ENCODE results near the gene RBBP5. TPM values are rescaled to one million over a fixed set of nuclear protein-coding genes. Genes with fewer than 3 reads are reported as not detected.

Gene RBBP5
- total RNA-seq, 1 experiment from 2014 or later, result 17.3 TPM

DNA sequence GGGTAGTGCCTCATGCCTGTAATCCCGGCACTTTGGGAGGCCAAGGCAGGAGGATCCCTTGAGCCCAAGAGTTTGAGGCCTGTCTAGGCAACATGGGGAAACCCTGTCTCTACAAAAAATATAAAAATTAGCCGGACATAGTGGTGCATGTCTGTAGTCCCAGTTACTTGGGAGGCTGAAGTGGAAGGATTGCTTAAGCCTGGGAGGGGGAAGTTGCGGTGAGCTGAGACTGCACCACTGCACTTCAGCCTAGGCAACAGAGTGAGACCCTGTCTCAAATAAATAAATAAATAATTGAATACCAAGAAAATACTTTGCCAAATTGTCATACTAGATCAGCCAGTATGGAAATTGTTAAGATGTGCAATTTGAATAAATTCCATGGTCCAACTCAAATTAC, 5.9 kb upstream of the RBBP5 start:
- Histone ChIP-seq H3K56ac (ENCODE audit: insufficient read length, low read depth, low read length) (no peak overlapping the region), H3K27me3 (ENCODE audit: insufficient read depth, low read length) (no peaks in the 10 kb centered on the region), H2AFZ (ENCODE audit: low read length) (no peak overlapping the region), H3K4me2 (ENCODE audit: insufficient read depth, insufficient read length, low read length) (no peak overlapping the region), H2BK20ac (ENCODE audit: low read depth, low read length, poor library complexity, severe bottlenecking) (no peak overlapping the region), H3K79me1 (ENCODE audit: insufficient read depth, low read depth, low read length, poor library complexity, severe bottlenecking) (no peaks in the 10 kb centered on the region), H4K8ac (replicated peaks; ENCODE audit: insufficient read length, low read depth, low read length) (no peak overlapping the region), H3K79me2 (ENCODE audit: insufficient read depth, low read length) (no peaks in the 10 kb centered on the region), H3K9me3 (ENCODE audit: control insufficient read depth, low read depth, low read length) (no peaks in the 10 kb centered on the region), H2BK120ac (ENCODE audit: low read depth, low read length, poor library complexity, severe bottlenecking) (no peak overlapping the region), H3K4me1 (ENCODE audit: insufficient read depth, low read length) (no peaks in the 10 kb centered on the region), H4K91ac (ENCODE audit: insufficient read length, low read depth, low read length) (no peak overlapping the region), H3K23me2 (ENCODE audit: insufficient read length, low read depth, low read length, poor library complexity, severe bottlenecking) (no peaks in the 10 kb centered on the region), H3K23ac (ENCODE audit: insufficient read length, low read depth, low read length) (no peak overlapping the region), H3K18ac (ENCODE audit: insufficient read length, low read depth, low read length) (no peak overlapping the region), H2BK5ac (ENCODE audit: insufficient read length, low read length) (no peak overlapping the region), H3K4ac (ENCODE audit: low read depth, low read length) (no peak overlapping the region), H3T11ph (ENCODE audit: low read length) (no peak overlapping the region), H2BK12ac (ENCODE audit: insufficient read length, low read depth, low read length) (no peak overlapping the region), H4K5ac (ENCODE audit: insufficient read length, low read depth, low read length) (no peak overlapping the region), H4K20me1 (ENCODE audit: control insufficient read depth, insufficient read depth, insufficient read length) (no peaks in the 10 kb centered on the region), H3K14ac (ENCODE audit: insufficient read depth, low read length) (no peak overlapping the region), H2BK15ac (ENCODE audit: low read depth, low read length) (no peak overlapping the region), H3K9ac (ENCODE audit: extremely low read depth, insufficient read length, low read length) (no peak overlapping the region), H3K27ac (ENCODE audit: insufficient read length, low read depth, low read length) (no peak overlapping the region), H2AK5ac (ENCODE audit: insufficient read length, low read length) (no peak overlapping the region)
- no CpG with 5 or more reads among the region's 3 CpGs for WGBS (ENCODE audit: extremely low coverage, insufficient read length, low lambda C conversion rate)
- no peak for DNase-seq
- Mint-ChIP-seq H3K27me3 (ENCODE audit: low read depth) (no peaks in the 10 kb centered on the region), H3K4me3 (no peak overlapping the region), H3K9me3 (no peaks in the 10 kb centered on the region), H3K36me3 (ENCODE audit: insufficient read depth in 1 of 3, low read depth in 3 of 3) (no peaks in the 10 kb centered on the region), H3K4me1 (peaks cover 3% of the 10 kb centered on the region in 2 experiments; a peak in 2 of 4 replicates), H3K27ac (no peak overlapping the region)
- TF ChIP-seq, protein P1, sequence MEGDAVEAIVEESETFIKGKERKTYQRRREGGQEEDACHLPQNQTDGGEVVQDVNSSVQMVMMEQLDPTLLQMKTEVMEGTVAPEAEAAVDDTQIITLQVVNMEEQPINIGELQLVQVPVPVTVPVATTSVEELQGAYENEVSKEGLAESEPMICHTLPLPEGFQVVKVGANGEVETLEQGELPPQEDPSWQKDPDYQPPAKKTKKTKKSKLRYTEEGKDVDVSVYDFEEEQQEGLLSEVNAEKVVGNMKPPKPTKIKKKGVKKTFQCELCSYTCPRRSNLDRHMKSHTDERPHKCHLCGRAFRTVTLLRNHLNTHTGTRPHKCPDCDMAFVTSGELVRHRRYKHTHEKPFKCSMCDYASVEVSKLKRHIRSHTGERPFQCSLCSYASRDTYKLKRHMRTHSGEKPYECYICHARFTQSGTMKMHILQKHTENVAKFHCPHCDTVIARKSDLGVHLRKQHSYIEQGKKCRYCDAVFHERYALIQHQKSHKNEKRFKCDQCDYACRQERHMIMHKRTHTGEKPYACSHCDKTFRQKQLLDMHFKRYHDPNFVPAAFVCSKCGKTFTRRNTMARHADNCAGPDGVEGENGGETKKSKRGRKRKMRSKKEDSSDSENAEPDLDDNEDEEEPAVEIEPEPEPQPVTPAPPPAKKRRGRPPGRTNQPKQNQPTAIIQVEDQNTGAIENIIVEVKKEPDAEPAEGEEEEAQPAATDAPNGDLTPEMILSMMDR (conservative IDR thresholded peaks at IDR 0.05), result no peak
